Osteoblast (primary cell): ENCODE measurements around the gene MLF2. TPM values are rescaled to one million over a fixed set of nuclear protein-coding genes. Genes with fewer than 3 reads are reported as not detected.

ENCODE experiments used
- DNase-seq: peaks from one replicate; pipeline ENCODE4 v3.0.0; 2011; ENCODE audit warnings: low spot score, mixed read lengths; ENCODE audit not compliant: insufficient read length; ENCODE audit errors: missing footprints
- H2AFZ ChIP-seq: 2 replicates; pipeline ENCODE4 v1.6.0; 2011; ENCODE audit warnings: mild to moderate bottlenecking, low read length
- H3K27ac ChIP-seq: 2 replicates; pipeline ENCODE4 v1.5.1; 2011; ENCODE audit warnings: mild to moderate bottlenecking, low read depth, low read length, moderate library complexity
- H3K27me3 ChIP-seq: 2 replicates; pipeline ENCODE4 v1.6.0; 2012; ENCODE audit warnings: mild to moderate bottlenecking, control low read depth, inconsistent platforms, low read length, moderate library complexity; ENCODE audit not compliant: insufficient read depth
- H3K36me3 ChIP-seq: 2 replicates; pipeline ENCODE4 v1.5.1; 2011; ENCODE audit warnings: mild to moderate bottlenecking, low read length, control low read depth, moderate library complexity; ENCODE audit not compliant: insufficient read depth
- H3K4me1 ChIP-seq: 2 replicates; pipeline ENCODE4 v1.5.1; 2011; ENCODE audit warnings: mild to moderate bottlenecking, low read length, control low read depth, moderate library complexity; ENCODE audit not compliant: insufficient read depth
- H3K4me2 ChIP-seq: 2 replicates; pipeline ENCODE4 v1.6.0; 2011; ENCODE audit warnings: mild to moderate bottlenecking, low read length; ENCODE audit not compliant: insufficient read depth
- H3K4me3 ChIP-seq: fragments of 200-600 bp; sonication (generic); 3 replicates; pipeline ENCODE4 v1.5.1; 2012; ENCODE audit warnings: mild to moderate bottlenecking, low read length, inconsistent platforms; ENCODE audit not compliant: insufficient read depth
- H3K79me2 ChIP-seq: 2 replicates; pipeline ENCODE4 v1.6.0; 2012; ENCODE audit warnings: mild to moderate bottlenecking, low read length, control low read depth, inconsistent platforms; ENCODE audit not compliant: insufficient read depth
- H3K9me3 ChIP-seq: 2 replicates; pipeline ENCODE4 v1.5.1; 2011; ENCODE audit warnings: low read depth, low read length, control low read depth
- H4K20me1 ChIP-seq: 2 replicates; pipeline ENCODE4 v1.6.0; 2012; ENCODE audit warnings: mild to moderate bottlenecking, low read length, control low read depth; ENCODE audit not compliant: insufficient read depth
- CTCF ChIP-seq: IDR thresholded peaks from 2 replicates; pipeline ENCODE4 v1.5.1; 2011; ENCODE audit warnings: mild to moderate bottlenecking, low read depth, low read length, moderate library complexity; ENCODE audit errors: extremely low read depth
- total RNA-seq: library from RNA; depleted of rRNA; stranded (reverse); fragments of >200 nt; gene quantifications from 2 replicates; pipeline ENCODE4 v1.2.3, GENCODE V29; 2012

MLF2 gene
- total RNA-seq, 1 donor, result 138 TPM

GRCh38 chr12:6784296-6784695, 31.4 kb upstream of the MLF2 start:
- no peaks in the 10 kb centered on the region for H3K9me3 ChIP-seq
- peaks cover 8% of the 10 kb centered on the region for H3K4me1 ChIP-seq
- H3K27me3 ChIP-seq, result no peaks in the 10 kb centered on the region
- H4K20me1 ChIP-seq, result no peaks in the 10 kb centered on the region
- H3K79me2 ChIP-seq, result no peaks in the 10 kb centered on the region
- no peak overlapping the region for H2AFZ ChIP-seq
- no peaks in the 10 kb centered on the region for H3K36me3 ChIP-seq
- peak; percentile 45 for DNase-seq
- no peak overlapping the region for H3K4me2 ChIP-seq
- TF ChIP-seq CTCF, result no peak
- H3K4me3 ChIP-seq, result no peak overlapping the region
- H3K27ac ChIP-seq, result no peak overlapping the region

- Histone ChIP-seq H4K20me1 (no peaks in the 10 kb centered on the region), H2AFZ (no peak overlapping the region), H3K4me1 (peaks cover 5% of the 10 kb centered on the region), H3K27me3 (no peaks in the 10 kb centered on the region), H3K27ac (no peak overlapping the region), H3K4me2 (no peak overlapping the region), H3K79me2 (no peaks in the 10 kb centered on the region), H3K36me3 (no peaks in the 10 kb centered on the region), H3K9me3 (no peaks in the 10 kb centered on the region), H3K4me3 (no peak overlapping the region)
- no peak for TF ChIP-seq CTCF
- no peak for DNase-seq
These were observed 30.9 kb upstream of the MLF2 start for GRCh38 chr12:6783828-6784227.

- Histone ChIP-seq H3K4me3 (no peak overlapping the region), H3K79me2 (no peaks in the 10 kb centered on the region), H4K20me1 (no peaks in the 10 kb centered on the region), H3K27me3 (no peaks in the 10 kb centered on the region), H3K9me3 (no peaks in the 10 kb centered on the region), H3K27ac (no peak overlapping the region), H3K36me3 (no peaks in the 10 kb centered on the region), H3K4me2 (no peak overlapping the region), H2AFZ (no peak overlapping the region), H3K4me1 (peaks cover 10% of the 10 kb centered on the region)
- DNase-seq, result peak; percentile 37
- no peak for TF ChIP-seq CTCF
These were observed 30.1 kb upstream of the MLF2 start for GRCh38 chr12:6782850-6783566.

GRCh38 chr12:6782119-6782518, 29.2 kb upstream of the MLF2 start:
- TF ChIP-seq CTCF, result no peak
- DNase-seq, result peak; percentile 71
- no peaks in the 10 kb centered on the region for H3K27me3 ChIP-seq
- H3K4me2 ChIP-seq, result no peak overlapping the region
- no peak overlapping the region for H3K27ac ChIP-seq
- no peaks in the 10 kb centered on the region for H3K79me2 ChIP-seq
- H3K9me3 ChIP-seq, result no peaks in the 10 kb centered on the region
- no peaks in the 10 kb centered on the region for H4K20me1 ChIP-seq
- peaks cover 10% of the 10 kb centered on the region for H3K4me1 ChIP-seq
- H3K36me3 ChIP-seq, result no peaks in the 10 kb centered on the region
- no peak overlapping the region for H3K4me3 ChIP-seq
- peak overlapping the region; percentile 4 for H2AFZ ChIP-seq
